NCI-H2081 (cell line): Measurements from ENCODE around the gene ADAM12.
"Not testable (repeated sequence)": the region's sequence is repeated elsewhere in the genome, so short reads cannot be mapped to it uniquely, and the experiment has no call there.

Experiments
- DNase-seq, 2 experiments: peaks; one replicate each; lab custom pipeline; 2025; lab: John Stamatoyannopoulos, UW

Gene ADAM12

DNA sequence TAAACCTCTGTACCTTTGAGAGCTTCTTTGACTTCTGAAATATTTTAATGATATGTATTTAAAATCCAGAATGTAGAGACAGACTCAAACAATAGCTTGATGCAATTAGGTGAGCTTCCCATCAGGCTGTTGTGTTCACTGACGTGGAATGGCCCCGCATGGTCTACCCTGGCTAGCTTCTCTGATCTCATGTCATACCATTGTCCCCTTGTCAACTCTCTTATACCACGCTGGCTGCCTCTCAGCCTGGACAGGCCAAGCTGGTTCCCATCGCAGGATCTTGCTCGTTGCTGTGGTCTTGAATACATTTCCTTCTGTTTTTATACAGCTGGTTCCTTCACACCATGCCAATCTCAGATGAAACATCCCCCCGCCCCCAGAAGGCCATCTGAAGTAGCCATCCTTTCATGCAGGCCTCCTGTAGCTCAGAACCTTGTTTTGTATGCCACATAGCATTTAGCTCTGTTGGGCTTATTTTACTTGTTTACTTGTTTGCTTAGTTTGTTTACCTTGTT is 407.7 kb downstream of the ADAM12 start:
- DNase-seq, result no peak

DNA sequence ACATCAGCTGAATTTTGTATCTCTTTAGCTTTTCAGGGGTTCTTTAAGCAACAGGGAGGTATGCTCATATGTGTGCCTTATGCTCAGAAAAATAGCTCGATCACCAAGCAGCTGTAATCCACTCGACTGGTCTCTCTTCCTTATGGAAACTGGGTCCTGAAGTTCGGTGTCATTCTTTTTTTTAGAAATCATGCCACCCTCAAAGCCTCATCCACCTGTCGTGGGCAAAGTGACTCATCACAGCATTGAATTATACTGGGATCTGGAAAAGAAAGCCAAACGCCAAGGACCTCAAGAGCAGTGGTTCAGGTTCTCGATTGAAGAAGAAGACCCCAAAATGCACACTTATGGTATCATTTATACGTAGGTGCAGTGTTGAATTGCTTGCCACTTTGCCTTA is 408.3 kb downstream of the ADAM12 start:
- DNase-seq, result no peak

DNA sequence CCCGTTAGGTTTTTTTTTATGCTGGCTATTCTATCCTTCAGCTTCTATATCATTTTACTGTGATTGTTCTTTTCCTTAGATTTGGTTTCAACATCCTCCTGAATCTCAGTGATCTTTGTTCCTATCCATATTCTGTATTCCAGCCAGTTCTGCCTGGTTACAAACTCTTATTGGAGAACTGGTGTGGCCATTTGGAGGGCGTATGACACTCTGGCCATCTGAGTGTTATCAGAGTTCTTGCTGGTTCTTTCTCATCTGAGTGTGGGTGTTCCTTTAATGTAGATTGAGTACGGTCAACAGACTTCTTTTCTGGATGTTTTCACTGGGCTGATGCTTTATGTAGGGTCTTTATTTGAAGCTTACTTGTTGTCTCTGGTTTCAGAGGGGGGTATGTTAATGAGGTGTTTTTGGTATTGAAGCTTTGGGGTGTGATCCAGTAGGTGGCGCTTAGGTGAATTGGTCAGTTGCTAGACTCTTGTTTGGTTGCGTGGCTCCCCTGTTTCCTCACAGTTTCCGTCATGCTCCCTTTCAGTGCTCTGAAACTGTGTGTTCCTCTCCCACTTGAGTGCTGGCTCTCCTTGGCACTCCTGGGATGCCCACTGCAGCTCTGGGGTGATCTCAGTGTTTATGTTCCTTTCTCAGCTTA is 411.2 kb downstream of the ADAM12 start:
- no peak for DNase-seq

DNA sequence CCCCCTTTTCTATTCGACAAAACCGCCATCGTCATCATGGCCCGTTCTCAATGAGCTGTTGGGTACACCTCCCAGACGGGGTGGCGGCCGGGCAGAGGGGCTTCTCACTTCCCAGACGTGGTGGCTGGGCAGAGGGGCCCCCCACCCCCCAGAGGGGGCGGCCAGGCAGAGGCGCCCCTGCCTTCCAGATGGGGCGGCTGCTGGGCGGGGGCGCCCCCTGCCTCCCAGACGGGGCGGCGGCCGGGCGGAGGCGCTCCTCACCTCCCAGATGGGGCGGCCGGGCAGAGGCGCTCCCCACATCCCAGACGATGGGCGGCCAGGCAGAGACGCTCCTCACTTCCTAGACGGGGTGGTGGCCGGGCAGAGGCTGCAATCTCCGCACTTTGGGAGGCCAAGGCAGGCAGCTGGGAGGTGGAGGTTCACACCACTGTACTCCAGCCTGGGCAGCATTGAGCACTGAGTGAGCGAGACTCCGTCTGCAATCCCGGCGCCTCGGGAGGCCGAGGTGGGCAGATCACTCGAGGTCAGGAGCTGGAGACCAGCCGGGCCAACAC is 418.1 kb downstream of the ADAM12 start:
- DNase-seq, result not testable (repeated sequence)

- no peak for DNase-seq
Measured at GRCh38 chr10:125967533-125967932, 420.7 kb downstream of the ADAM12 start.

DNA sequence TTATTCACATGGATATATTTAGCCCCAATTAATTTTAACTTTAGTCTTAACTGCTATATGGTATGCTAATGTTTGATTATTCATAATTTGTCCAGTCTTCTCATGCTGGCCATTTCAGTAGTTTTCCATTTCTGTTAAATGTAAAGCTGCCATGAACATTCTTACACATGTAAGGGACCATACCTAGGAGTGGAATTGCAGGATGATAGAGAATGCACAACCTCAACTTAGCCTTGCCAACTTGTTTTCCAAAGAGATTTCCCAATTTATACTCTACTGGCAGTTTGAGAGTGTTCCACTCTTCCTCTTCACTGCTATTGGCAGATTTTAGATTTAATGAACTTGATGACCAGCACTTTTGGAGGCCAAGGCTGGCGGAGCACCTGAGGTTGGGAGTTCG is 423.7 kb downstream of the ADAM12 start:
- no peak for DNase-seq
